D721Med (cell line): Measurements from ENCODE around the gene ITGAE.

ENCODE experiments used
- DNase-seq: peaks from one replicate; pipeline ENCODE4 v3.0.0; 2011; ENCODE audit warnings: low spot score; ENCODE audit not compliant: insufficient read length
- FAIRE-seq: peaks from 2 replicates; lab custom pipeline; 2011; peaks lifted over from hg19 to GRCh38; lab: Jason Lieb, UNC
- CTCF ChIP-seq: IDR thresholded peaks from 2 replicates; pipeline ENCODE4 v1.5.1; 2012; ENCODE audit warnings: mild to moderate bottlenecking, control low read depth; ENCODE audit not compliant: insufficient read depth; ENCODE audit errors: missing control alignments

The ITGAE gene

GRCh38 chr17:3693829-3694231, 107.2 kb downstream of the ITGAE start:
- FAIRE-seq, result no peak

GRCh38 chr17:3693141-3693540, 107.8 kb downstream of the ITGAE start:
- no peak for FAIRE-seq
- TF ChIP-seq CTCF, result no peak
- DNase-seq, result no peak

More at GRCh38 chr17:3693829-3694231, 107.2 kb downstream of the ITGAE start:
- no peak for TF ChIP-seq CTCF
- no peak for DNase-seq

DNA sequence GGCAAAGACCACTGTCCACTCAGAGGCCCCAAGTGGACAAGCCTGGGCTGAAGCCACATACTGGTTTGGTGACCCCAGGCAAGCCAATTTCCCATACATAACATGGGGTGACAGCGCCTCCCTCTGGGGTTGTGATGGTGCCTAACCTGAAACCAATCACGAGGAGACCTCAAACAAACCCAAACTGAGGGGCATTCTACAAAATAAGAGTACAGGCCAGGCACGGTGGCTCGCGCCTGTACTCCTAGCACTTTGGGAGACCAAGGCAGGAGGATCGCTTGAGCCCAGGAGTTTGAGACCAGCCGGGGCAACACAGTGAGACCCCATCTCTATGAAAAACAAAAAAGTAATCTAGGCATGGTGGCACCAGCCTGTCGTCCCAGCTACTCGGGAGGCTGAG, 108.6 kb downstream of the ITGAE start:
- DNase-seq (no peak), FAIRE-seq (no peak)

DNA sequence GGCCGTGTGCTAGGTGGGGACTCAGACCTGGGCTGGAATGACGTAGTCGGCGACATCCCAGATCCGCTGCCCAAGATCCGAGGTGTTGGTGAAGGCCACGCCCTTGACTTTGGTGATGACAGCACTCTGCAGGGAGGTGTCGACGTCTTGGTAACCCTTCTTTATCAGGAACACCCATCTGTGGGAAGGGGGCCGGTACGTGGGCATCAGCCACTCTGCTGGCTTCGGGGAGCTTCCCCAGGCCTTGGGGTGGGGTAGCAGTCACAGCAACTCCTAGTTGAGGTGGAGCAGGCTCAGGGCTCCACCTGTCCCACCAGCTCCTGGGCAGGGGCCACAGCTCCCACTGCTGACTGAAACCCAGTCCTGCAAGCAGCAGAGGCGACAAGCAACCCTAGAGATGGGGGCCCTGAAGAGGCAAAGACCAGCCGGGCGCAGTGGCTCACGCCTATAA, 109.3 kb downstream of the ITGAE start:
- FAIRE-seq (no peak), DNase-seq (no peak)
- no peak for TF ChIP-seq CTCF

More for the DNA sequence above, 108.6 kb downstream of the ITGAE start:
- TF ChIP-seq CTCF, result no peak

- FAIRE-seq (no peak), DNase-seq (no peak)
- TF ChIP-seq CTCF, result no peak
These were observed 110.8 kb downstream of the ITGAE start for GRCh38 chr17:3690094-3690715.

- FAIRE-seq, result no peak
- TF ChIP-seq CTCF, result no peak
- no peak for DNase-seq
These were observed 111.5 kb downstream of the ITGAE start for GRCh38 chr17:3689262-3690093.
